Esophagus muscularis mucosa (tissue), 4 donors: ENCODE measurements around the gene MTG1. TPM values are rescaled to one million over a fixed set of nuclear protein-coding genes. Genes with fewer than 3 reads are reported as not detected.

ENCODE experiments used
- DNase-seq: peaks from one replicate; pipeline ENCODE4 v3.0.0-alpha.2; 2017; ENCODE audit errors: extremely low spot score
- H3K27ac ChIP-seq, 4 donors: fragments of 200-600 bp; sonication (generic); replicated peaks in 1 of 4; 1 replicate in 3 of 4; 2 replicates in 1 of 4; pipeline ENCODE4 v1.5.1; 2016 to 2019; ENCODE audit warnings: mild to moderate bottlenecking in 1 of 4
- H3K27me3 ChIP-seq, 4 donors: fragments of 200-600 bp; sonication (generic); one replicate each; pipeline versions ENCODE4 v1.5.1 to v1.6.0; 2016 to 2019
- H3K36me3 ChIP-seq, 4 donors: fragments of 200-600 bp; sonication (generic); one replicate each; pipeline ENCODE4 v1.5.1; 2016 to 2019
- H3K4me1 ChIP-seq, 4 donors: fragments of 200-600 bp; sonication (generic); one replicate each; pipeline ENCODE4 v1.5.1; 2016 to 2019
- H3K4me3 ChIP-seq, 4 donors: fragments of 200-600 bp; sonication (generic); 1 replicate in 2 of 4; 2 replicates in 2 of 4; pipeline ENCODE4 v1.5.1; 2016 to 2019; ENCODE audit warnings: mild to moderate bottlenecking in 4 of 4, moderate library complexity in 1 of 4
- H3K9me3 ChIP-seq, 4 donors: fragments of 200-600 bp; sonication (generic); 1 replicate in 3 of 4; 2 replicates in 1 of 4; pipeline ENCODE4 v1.5.1; 2016 to 2019
- CTCF ChIP-seq, 3 experiments: fragments of 200-600 bp in 2 of 3; fragments of 450-650 bp in 1 of 3; sonication (generic) in 2 of 3; IDR thresholded peaks; one replicate each; pipeline ENCODE4 v1.5.1; 2017 to 2019; ENCODE audit warnings: antibody characterized with exemption in 3 of 3, mild to moderate bottlenecking in 2 of 3, moderate library complexity in 1 of 3
- EP300 ChIP-seq: sonication (generic); formaldehyde crosslinking; IDR thresholded peaks from one replicate; pipeline ENCODE4 v1.6.1; 2017; ENCODE audit warnings: antibody characterized with exemption
- POLR2A ChIP-seq: fragments of 450-650 bp; IDR thresholded peaks from one replicate; pipeline ENCODE4 v1.6.1; 2017; ENCODE audit warnings: antibody characterized with exemption, moderate library complexity, mild to moderate bottlenecking, low read depth
- POLR2AphosphoS5 ChIP-seq, 2 donors: sonication (generic); formaldehyde crosslinking; IDR thresholded peaks; one replicate each; pipeline ENCODE4 v1.6.1; 2017; ENCODE audit warnings: antibody characterized with exemption in 2 of 2
- WGBS: methylation state at CpG from one replicate; pipeline ENCODE4 v1.1.5; 2018; 5-methylcytosine and 5-hydroxymethylcytosine counted together
- intact Hi-C: fragments of 100-400 bp; cut with DNase I; formaldehyde crosslinking; loops from one replicate; pipeline ENCODE4 v1.15.1; 2023
- total RNA-seq, 4 donors: library from RNA; depleted of rRNA; stranded (reverse); fragments of >200 nt; gene quantifications; one replicate each; pipeline versions ENCODE4 v1.1.0 to v1.2.1, GENCODE V29; 2016

Gene MTG1
- total RNA-seq, 4 donors from 2014 or later = 12.6 to 23.6 (median 15.9) TPM

GRCh38 chr10:133349160-133349568 lies 44.8 kb upstream of the MTG1 start:
- 80% methylated on average over 8 of the region's 8 CpGs for WGBS
- peaks cover 0 to 4% (median 0%) of the 10 kb centered on the region in 4 donors for H3K4me1 ChIP-seq
- H3K4me3 ChIP-seq = no peak overlapping the region
- H3K27me3 ChIP-seq = peaks cover 0 to 91% (median 13%) of the 10 kb centered on the region in 4 donors
- intact Hi-C loops = no loop called here
- no peak overlapping the region for H3K27ac ChIP-seq
- no peaks in the 10 kb centered on the region for H3K9me3 ChIP-seq
- no peaks in the 10 kb centered on the region for H3K36me3 ChIP-seq
- TF ChIP-seq CTCF (IDR thresholded peaks at IDR 0.05) = no peak
- TF ChIP-seq POLR2AphosphoS5 (IDR thresholded peaks at IDR 0.05) = no peak
- no peak for TF ChIP-seq POLR2A
- TF ChIP-seq EP300 = no peak
- no peak for DNase-seq

- peaks cover 0 to 4% (median 0%) of the 10 kb centered on the region in 4 donors for H3K4me1 ChIP-seq
- H3K36me3 ChIP-seq = no peaks in the 10 kb centered on the region
- H3K9me3 ChIP-seq = no peaks in the 10 kb centered on the region
- 85% methylated on average over 3 of the region's 9 CpGs for WGBS
- H3K27me3 ChIP-seq = peaks cover 0 to 91% (median 13%) of the 10 kb centered on the region in 4 donors
- H3K27ac ChIP-seq = no peak overlapping the region
- TF ChIP-seq EP300 (no peak), CTCF (IDR thresholded peaks at IDR 0.05) (no peak), POLR2A (no peak), POLR2AphosphoS5 (IDR thresholded peaks at IDR 0.05) (no peak)
- H3K4me3 ChIP-seq = no peak overlapping the region
- intact Hi-C loops = no loop called here
- DNase-seq = no peak
These were observed 44.4 kb upstream of the MTG1 start for GRCh38 chr10:133349577-133350011.

- WGBS = 94% methylated on average over 2 of the region's 12 CpGs
These were observed 43.5 kb upstream of the MTG1 start for GRCh38 chr10:133350283-133350949.

GRCh38 chr10:133350950-133351329 lies 43.0 kb upstream of the MTG1 start:
- WGBS = 42% methylated on average over 4 of the region's 13 CpGs
- H3K27ac ChIP-seq = no peak overlapping the region
- no peak overlapping the region for H3K4me3 ChIP-seq
- DNase-seq = no peak
- H3K4me1 ChIP-seq = peaks cover 0 to 4% (median 0%) of the 10 kb centered on the region in 4 donors
- peaks cover 0 to 91% (median 14%) of the 10 kb centered on the region in 4 donors for H3K27me3 ChIP-seq
- H3K9me3 ChIP-seq = no peaks in the 10 kb centered on the region
- no peak for TF ChIP-seq POLR2AphosphoS5 (IDR thresholded peaks at IDR 0.05)
- no peak for TF ChIP-seq CTCF (IDR thresholded peaks at IDR 0.05)
- no peak for TF ChIP-seq POLR2A
- no peak for TF ChIP-seq EP300
- H3K36me3 ChIP-seq = peaks cover 0 to 4% (median 0%) of the 10 kb centered on the region in 4 donors
- intact Hi-C loops = no loop called here

More at GRCh38 chr10:133350283-133350949, 43.5 kb upstream of the MTG1 start:
- Histone ChIP-seq H3K9me3 (no peaks in the 10 kb centered on the region), H3K27me3 (peaks cover 0 to 91% (median 13%) of the 10 kb centered on the region in 4 donors), H3K27ac (no peak overlapping the region), H3K36me3 (peaks cover 0 to 2% (median 0%) of the 10 kb centered on the region in 4 donors), H3K4me3 (no peak overlapping the region), H3K4me1 (peaks cover 0 to 4% (median 0%) of the 10 kb centered on the region in 4 donors)
- intact Hi-C loops = no loop called here
- no peak for DNase-seq
- no peak for TF ChIP-seq POLR2A
- no peak for TF ChIP-seq POLR2AphosphoS5 (IDR thresholded peaks at IDR 0.05)
- no peak for TF ChIP-seq CTCF (IDR thresholded peaks at IDR 0.05)
- TF ChIP-seq EP300 = no peak
